ENCODE results near the gene CHST15.

CHST15 gene

GRCh38 chr10:124045801-124046355, 47.5 kb downstream of the CHST15 start:
- no peak for TF ChIP-seq CTCF (conservative IDR thresholded peaks at IDR 0.05; ENCODE audit: low read depth)
- no peak overlapping the region for H3K27ac ChIP-seq
- no peak for DNase-seq (ENCODE audit: low spot score)
- ChIA-PET CTCF (no interaction called here), POLR2A (ENCODE audit: low non-redundant PET) (no interaction called here)

GRCh38 chr10:124045276-124045675, 48.1 kb downstream of the CHST15 start:
- H3K27ac ChIP-seq, result no peak overlapping the region
- DNase-seq (ENCODE audit: low spot score), result no peak
- ChIA-PET POLR2A (ENCODE audit: low non-redundant PET) (no interaction called here), CTCF (no interaction called here)
- TF ChIP-seq CTCF (conservative IDR thresholded peaks at IDR 0.05; ENCODE audit: low read depth), result no peak

GRCh38 chr10:124044143-124044862, 49.1 kb downstream of the CHST15 start:
- DNase-seq (ENCODE audit: low spot score), result no peak
- POLR2A ChIA-PET (ENCODE audit: low non-redundant PET), result no interaction called here
- TF ChIP-seq CTCF (conservative IDR thresholded peaks at IDR 0.05; ENCODE audit: low read depth), result no peak
- peak overlapping the region; percentile 71 for H3K27ac ChIP-seq
- CTCF ChIA-PET, result no interaction called here

- H3K27ac ChIP-seq, result peak overlapping the region; percentile 71
- no peak for DNase-seq (ENCODE audit: low spot score)
- ChIA-PET POLR2A (ENCODE audit: low non-redundant PET) (no interaction called here), CTCF (interaction anchor here (0.6 to 0.8 kb wide), 3 partner anchors 20 to 1328 kb away, joined by 4 to 6 read pairs (median 4); no protein-coding TSS in a partner anchor)
- no peak for TF ChIP-seq CTCF (conservative IDR thresholded peaks at IDR 0.05; ENCODE audit: low read depth)
Measured at GRCh38 chr10:124043310-124044142, 49.9 kb downstream of the CHST15 start.

- peak overlapping the region; percentile 71 for H3K27ac ChIP-seq
- TF ChIP-seq CTCF (conservative IDR thresholded peaks at IDR 0.05; ENCODE audit: low read depth), result no peak
- ChIA-PET CTCF (interaction anchor here (0.7 to 0.8 kb wide), 2 partner anchors 20 to 30 kb away, joined by 4 to 6 read pairs; no protein-coding TSS in a partner anchor), POLR2A (ENCODE audit: low non-redundant PET) (no interaction called here)
- DNase-seq (ENCODE audit: low spot score), result no peak
Measured at GRCh38 chr10:124042656-124043309, 50.6 kb downstream of the CHST15 start.
